Ovary (tissue), 3 donors: Measurements from ENCODE around the gene COL28A1.

Experiments
- POLR2A ChIP-seq: fragments of 450-650 bp; IDR thresholded peaks from one replicate; pipeline ENCODE4 v1.6.1; 2017; ENCODE audit warnings: antibody characterized with exemption, mild to moderate bottlenecking, moderate library complexity
- TF ChIP-seq, protein P1 (sequence below), 3 donors: fragments of 450-650 bp in 2 of 3; fragments of 200-600 bp in 1 of 3; IDR thresholded peaks; one replicate each; pipeline versions ENCODE4 v1.5.1 to v1.8.0; 2016 to 2022; ENCODE audit warnings: antibody characterized with exemption in 3 of 3, mild to moderate bottlenecking in 1 of 3
- donor health status: DM: no; HTN: no; CAD: no.

DNA sequence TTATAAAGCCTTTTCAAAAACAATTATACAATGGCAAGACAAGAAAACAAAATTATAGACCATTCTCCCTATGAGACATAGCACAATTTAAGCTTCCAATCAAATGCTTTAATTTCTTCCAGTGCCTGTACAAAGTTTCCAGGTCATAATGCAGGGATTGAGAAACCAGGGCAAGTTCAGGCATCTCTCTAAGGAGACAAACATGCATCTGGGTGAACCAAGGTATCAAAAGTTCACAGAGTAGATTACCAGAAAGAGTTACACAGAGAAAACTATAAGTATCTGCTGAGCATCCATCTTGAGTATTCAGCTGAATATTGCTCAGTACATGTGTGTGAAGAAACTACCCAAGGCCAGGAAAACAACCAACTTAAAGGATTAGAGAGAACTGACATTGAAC, 89.1 kb downstream of the COL28A1 start:
- TF ChIP-seq, protein P1, sequence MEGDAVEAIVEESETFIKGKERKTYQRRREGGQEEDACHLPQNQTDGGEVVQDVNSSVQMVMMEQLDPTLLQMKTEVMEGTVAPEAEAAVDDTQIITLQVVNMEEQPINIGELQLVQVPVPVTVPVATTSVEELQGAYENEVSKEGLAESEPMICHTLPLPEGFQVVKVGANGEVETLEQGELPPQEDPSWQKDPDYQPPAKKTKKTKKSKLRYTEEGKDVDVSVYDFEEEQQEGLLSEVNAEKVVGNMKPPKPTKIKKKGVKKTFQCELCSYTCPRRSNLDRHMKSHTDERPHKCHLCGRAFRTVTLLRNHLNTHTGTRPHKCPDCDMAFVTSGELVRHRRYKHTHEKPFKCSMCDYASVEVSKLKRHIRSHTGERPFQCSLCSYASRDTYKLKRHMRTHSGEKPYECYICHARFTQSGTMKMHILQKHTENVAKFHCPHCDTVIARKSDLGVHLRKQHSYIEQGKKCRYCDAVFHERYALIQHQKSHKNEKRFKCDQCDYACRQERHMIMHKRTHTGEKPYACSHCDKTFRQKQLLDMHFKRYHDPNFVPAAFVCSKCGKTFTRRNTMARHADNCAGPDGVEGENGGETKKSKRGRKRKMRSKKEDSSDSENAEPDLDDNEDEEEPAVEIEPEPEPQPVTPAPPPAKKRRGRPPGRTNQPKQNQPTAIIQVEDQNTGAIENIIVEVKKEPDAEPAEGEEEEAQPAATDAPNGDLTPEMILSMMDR (IDR thresholded peaks at IDR 0.05), result no peak
- no peak for TF ChIP-seq POLR2A
